ENCODE measurements around the gene ATG9B. TPM values are rescaled to one million over a fixed set of nuclear protein-coding genes. Genes with fewer than 3 reads are reported as not detected.

Gene ATG9B
- total and polyA plus RNA-seq, 9 of the 15 experiments (the other 6 are each of a cell fraction or from before 2014, with no cell fraction given) = 0.29 to 8.0 (median 2.1) TPM

DNA sequence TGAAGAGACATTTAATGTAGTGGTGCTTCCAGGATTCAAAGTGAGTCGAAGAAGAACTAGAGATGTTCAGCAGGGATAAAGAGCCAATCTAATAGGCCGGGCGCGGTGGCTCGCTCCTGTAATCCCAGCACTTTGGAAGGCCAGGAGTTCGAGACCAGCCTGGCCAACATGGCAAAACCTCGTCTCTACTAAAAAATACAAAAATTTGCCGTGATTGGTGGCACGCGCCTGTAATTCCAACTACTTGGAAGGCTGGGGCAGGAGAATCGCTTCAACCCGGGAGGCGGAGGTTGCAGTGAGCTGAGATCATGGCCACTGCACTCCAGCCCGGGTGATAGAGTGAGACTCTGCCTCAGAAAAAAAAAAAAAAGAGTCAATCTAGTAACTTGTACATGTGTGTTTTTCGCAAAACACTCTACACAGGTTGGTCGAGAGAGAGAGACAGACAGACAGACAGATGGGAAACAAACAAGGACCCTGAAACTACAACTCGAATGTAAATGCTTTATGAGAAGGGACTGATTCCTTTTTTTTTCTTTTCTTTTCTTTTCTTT, 4.7 kb upstream of the ATG9B start (continued):
- TF ChIP-seq, protein P1, sequence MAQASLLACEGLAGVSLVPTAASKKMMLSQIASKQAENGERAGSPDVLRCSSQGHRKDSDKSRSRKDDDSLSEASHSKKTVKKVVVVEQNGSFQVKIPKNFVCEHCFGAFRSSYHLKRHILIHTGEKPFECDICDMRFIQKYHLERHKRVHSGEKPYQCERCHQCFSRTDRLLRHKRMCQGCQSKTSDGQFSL (CRISPR knock-in tag; IDR thresholded peaks at IDR 0.05) = no peak
- TF ChIP-seq, protein P1 (tag; IDR thresholded peaks at IDR 0.05) = peak in 1 of 2 experiments; percentile 35; a peak in 1 of 4 replicates
- TF ChIP-seq, protein P2, sequence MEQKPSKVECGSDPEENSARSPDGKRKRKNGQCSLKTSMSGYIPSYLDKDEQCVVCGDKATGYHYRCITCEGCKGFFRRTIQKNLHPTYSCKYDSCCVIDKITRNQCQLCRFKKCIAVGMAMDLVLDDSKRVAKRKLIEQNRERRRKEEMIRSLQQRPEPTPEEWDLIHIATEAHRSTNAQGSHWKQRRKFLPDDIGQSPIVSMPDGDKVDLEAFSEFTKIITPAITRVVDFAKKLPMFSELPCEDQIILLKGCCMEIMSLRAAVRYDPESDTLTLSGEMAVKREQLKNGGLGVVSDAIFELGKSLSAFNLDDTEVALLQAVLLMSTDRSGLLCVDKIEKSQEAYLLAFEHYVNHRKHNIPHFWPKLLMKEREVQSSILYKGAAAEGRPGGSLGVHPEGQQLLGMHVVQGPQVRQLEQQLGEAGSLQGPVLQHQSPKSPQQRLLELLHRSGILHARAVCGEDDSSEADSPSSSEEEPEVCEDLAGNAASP (IDR thresholded peaks at IDR 0.05) = no peak
- TF ChIP-seq PTTG1 (tag; IDR thresholded peaks at IDR 0.05; ENCODE audit: low read depth) = no peak
- TF ChIP-seq HIVEP1 (CRISPR knock-in tag; IDR thresholded peaks at IDR 0.05) = no peak
- TF ChIP-seq ERF (CRISPR knock-in tag; IDR thresholded peaks at IDR 0.05) = 0 out of 2 replicates have a peak, but pooled peaks have one; percentile 24
- TF ChIP-seq, protein P3, sequence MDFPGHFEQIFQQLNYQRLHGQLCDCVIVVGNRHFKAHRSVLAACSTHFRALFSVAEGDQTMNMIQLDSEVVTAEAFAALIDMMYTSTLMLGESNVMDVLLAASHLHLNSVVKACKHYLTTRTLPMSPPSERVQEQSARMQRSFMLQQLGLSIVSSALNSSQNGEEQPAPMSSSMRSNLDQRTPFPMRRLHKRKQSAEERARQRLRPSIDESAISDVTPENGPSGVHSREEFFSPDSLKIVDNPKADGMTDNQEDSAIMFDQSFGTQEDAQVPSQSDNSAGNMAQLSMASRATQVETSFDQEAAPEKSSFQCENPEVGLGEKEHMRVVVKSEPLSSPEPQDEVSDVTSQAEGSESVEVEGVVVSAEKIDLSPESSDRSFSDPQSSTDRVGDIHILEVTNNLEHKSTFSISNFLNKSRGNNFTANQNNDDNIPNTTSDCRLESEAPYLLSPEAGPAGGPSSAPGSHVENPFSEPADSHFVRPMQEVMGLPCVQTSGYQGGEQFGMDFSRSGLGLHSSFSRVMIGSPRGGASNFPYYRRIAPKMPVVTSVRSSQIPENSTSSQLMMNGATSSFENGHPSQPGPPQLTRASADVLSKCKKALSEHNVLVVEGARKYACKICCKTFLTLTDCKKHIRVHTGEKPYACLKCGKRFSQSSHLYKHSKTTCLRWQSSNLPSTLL (IDR thresholded peaks at IDR 0.05) = no peak
- TF ChIP-seq, protein P4, sequence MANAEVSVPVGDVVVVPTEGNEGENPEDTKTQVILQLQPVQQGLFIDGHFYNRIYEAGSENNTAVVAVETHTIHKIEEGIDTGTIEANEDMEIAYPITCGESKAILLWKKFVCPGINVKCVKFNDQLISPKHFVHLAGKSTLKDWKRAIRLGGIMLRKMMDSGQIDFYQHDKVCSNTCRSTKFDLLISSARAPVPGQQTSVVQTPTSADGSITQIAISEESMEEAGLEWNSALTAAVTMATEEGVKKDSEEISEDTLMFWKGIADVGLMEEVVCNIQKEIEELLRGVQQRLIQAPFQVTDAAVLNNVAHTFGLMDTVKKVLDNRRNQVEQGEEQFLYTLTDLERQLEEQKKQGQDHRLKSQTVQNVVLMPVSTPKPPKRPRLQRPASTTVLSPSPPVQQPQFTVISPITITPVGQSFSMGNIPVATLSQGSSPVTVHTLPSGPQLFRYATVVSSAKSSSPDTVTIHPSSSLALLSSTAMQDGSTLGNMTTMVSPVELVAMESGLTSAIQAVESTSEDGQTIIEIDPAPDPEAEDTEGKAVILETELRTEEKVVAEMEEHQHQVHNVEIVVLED (CRISPR knock-in tag; IDR thresholded peaks at IDR 0.05) = no peak
- 0 out of 2 replicates have a peak, but pooled peaks have one; percentile 18 for TF ChIP-seq LARP7 (IDR thresholded peaks at IDR 0.05)
- TF ChIP-seq SMARCA4 (IDR thresholded peaks at IDR 0.05) = peak; percentile 64
- TF ChIP-seq, protein P5, sequence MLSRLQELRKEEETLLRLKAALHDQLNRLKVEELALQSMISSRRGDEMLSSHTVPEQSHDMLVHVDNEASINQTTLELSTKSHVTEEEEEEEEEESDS (CRISPR knock-in tag; IDR thresholded peaks at IDR 0.05) = no peak
- TF ChIP-seq NCOA1 (IDR thresholded peaks at IDR 0.05; ENCODE audit: low read depth) = 0 out of 2 replicates have a peak, but pooled peaks have one; percentile 22
- TF ChIP-seq, protein P6, sequence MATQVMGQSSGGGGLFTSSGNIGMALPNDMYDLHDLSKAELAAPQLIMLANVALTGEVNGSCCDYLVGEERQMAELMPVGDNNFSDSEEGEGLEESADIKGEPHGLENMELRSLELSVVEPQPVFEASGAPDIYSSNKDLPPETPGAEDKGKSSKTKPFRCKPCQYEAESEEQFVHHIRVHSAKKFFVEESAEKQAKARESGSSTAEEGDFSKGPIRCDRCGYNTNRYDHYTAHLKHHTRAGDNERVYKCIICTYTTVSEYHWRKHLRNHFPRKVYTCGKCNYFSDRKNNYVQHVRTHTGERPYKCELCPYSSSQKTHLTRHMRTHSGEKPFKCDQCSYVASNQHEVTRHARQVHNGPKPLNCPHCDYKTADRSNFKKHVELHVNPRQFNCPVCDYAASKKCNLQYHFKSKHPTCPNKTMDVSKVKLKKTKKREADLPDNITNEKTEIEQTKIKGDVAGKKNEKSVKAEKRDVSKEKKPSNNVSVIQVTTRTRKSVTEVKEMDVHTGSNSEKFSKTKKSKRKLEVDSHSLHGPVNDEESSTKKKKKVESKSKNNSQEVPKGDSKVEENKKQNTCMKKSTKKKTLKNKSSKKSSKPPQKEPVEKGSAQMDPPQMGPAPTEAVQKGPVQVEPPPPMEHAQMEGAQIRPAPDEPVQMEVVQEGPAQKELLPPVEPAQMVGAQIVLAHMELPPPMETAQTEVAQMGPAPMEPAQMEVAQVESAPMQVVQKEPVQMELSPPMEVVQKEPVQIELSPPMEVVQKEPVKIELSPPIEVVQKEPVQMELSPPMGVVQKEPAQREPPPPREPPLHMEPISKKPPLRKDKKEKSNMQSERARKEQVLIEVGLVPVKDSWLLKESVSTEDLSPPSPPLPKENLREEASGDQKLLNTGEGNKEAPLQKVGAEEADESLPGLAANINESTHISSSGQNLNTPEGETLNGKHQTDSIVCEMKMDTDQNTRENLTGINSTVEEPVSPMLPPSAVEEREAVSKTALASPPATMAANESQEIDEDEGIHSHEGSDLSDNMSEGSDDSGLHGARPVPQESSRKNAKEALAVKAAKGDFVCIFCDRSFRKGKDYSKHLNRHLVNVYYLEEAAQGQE (IDR thresholded peaks at IDR 0.05; ENCODE audit: borderline replicate concordance) = no peak
- TF ChIP-seq, protein P6 (CRISPR knock-in tag; IDR thresholded peaks at IDR 0.05; ENCODE audit: low read depth) = no peak
- TF ChIP-seq ZNF41 (CRISPR knock-in tag; conservative IDR thresholded peaks at IDR 0.05) = 0 out of 2 replicates have a peak, but pooled peaks have one; percentile 2
